GM21528 (cell line): ENCODE data around the gene RUSC2.
"Not testable (repeated sequence)": the region's sequence is repeated elsewhere in the genome, so short reads cannot be mapped to it uniquely, and the experiment has no call there.

Experiments
- ATAC-seq: cut with Tn5 transposase; IDR thresholded peaks from one replicate; pipeline ENCODE4 v1.9.1; 2021; ENCODE audit warnings: mild to moderate bottlenecking, moderate library complexity; ENCODE audit not compliant: unreplicated experiment, low FRiP score

Gene RUSC2

DNA sequence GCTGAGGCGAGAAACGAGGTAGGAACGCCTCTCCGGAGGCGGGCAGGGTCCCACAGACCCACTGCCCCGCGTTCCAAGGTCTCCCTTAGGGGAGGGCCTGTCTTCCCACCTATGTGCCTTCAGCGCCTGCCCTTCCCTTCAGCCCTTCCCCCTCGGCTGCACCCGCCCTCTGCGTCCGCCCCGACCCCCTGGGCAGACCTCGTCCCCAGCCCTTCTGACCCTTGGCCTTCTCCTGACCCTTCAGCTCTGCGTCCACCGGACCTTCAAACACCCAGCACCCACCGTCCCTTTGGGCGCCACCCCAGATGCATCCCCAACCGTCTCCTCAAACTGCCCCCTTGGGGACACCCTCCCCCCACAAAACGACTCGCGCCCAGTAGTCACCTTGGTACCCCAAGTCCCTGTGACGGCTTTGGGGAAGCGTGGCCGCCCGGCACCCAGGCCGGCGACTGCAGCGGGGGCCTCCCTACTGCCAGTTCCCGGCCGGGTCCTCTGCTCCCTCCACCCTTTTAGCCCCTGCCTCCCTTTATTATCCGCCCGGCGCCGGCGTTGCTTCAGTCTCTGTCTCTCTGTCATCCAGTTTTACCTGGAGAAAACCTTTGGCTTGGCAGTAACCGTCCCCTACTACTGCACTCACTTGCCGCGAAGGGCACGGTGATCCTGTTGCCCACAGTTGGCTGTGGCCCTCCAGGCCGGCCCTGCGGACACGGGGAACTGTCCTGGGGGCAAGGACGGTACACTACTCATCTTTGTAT, 421 bp downstream of the RUSC2 start:
- no peak for ATAC-seq

DNA sequence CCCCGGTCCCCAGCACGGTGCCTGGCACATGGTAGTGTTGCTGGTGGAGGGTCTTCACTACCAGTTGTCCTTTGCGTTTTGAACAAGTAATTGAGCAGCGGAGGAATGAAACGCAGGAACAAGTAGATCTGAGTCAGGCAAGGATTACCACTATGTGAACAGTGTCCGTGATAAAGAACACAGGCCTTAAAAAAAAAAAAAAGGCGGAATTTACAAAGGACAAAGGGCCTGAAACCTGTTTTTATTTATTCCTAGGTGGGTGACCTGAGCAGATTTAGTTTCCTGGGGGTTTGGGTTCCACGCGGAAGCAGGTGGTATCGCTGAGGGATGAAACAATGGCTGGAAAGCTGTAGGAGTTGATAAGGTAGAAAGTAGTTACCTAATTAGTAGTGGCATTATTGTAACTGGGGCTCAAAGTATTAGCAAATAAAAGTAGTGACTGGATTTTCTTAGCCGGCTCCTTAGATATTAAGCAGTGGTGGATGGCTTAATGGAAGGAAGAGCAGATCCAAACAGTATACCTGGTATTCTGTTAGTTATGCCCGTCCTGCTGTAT, 1.1 kb downstream of the RUSC2 start:
- ATAC-seq: no peak

DNA sequence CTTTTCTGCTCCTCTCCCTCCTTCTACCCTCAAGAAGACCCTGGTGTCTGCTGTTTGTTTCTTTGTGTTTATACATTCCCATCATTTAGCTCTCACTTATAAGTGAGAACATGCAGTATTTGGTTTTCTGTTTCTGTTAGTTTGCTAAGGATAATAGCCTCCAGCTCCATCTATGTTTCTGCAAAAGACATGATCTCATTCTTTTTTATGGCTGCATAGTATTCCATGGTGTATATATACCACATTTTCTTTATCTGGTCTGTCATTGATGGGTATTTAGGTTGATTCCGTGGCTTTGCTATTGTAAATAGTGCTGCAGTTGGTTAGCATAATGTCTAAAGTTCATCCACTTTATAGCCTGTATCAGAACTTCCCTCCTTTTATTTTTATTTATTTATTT, 3.2 kb downstream of the RUSC2 start:
- not testable (repeated sequence) for ATAC-seq

DNA sequence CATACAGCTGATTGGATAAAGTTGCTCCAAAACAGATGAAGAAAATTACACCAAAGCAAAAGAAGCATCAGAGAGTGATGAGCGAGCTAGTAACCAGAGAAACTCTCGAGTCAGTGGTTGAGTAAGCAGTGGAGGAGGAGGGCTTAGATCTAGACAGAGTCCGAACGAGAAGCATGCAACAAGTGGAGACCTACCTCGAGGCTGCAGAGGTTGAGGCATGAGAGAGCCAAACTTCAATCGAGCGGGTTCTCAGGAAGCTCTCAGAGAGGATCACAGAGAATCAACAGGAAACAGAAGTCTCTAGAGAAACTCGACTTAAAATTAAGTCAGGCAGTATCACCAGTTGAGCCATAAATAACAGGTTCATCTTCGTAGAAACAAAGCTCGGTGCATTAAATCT, 6.1 kb downstream of the RUSC2 start:
- no peak for ATAC-seq

DNA sequence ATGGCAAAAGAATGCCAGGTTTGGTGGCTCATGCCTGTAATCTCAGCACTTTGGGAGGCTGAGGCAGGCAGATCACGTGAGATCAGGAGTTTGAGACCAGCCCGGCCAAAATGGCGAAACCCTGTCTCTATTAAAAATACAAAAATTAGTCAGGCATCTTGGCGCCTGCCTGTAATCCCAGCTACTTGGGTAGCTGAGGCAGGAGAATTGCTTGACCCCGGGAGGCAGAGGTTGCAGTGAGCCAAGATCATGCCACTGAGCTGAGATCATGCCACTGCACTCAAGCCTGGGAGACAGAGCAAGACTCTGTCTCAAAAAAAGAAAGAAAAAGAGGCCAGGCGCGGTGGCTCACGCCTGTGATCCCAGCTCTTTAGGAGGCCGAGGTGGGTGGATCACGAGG, 8.3 kb downstream of the RUSC2 start:
- not testable (repeated sequence) for ATAC-seq

DNA sequence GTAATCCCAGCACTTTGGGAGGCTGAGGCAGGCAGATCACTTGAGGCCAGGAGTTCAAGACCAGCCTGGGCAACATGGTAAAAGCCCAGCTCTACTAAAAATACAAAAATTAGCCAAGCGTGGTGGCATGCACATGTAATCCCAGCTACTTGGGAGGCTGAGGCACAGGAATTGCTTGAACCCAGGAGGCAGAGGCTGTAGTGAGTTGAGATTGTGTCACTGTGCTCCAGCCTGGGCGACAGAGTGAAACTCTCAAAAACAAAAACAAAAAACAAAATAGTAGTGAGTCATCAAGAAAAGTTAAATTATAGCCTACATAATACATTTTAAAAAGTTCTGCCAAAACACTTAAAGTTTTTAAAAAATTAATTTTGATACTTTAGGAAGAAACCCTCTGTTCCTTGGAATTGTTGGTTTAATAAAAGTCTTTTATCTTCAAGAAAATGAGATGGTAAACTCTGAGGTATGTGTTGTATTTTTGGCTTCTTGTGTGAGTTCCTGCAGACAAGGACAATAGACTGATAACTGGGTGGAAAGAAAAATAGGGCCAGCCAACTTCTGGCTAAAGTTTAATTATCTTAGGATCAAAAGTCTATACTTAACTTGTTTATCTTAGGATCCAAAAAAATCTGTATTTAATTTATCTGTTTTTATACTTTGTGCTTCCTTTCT, 9.3 kb downstream of the RUSC2 start:
- ATAC-seq: no peak

DNA sequence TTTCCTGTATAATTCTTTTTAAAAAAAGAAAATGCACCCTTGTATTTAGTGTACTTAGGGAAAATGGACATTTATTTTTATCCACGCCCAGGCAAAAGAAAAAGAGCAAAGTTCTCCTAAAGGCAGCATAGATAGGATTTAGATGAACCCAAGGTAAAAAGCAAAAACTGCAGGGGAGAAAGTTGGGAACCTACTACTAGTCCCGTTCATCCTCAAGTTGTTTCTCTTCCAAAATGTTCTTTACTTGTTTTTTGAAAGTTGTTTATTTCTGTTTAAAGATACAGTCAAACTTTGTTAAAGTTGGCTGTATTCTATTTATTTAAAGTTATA, 9.8 kb downstream of the RUSC2 start:
- no peak for ATAC-seq

DNA sequence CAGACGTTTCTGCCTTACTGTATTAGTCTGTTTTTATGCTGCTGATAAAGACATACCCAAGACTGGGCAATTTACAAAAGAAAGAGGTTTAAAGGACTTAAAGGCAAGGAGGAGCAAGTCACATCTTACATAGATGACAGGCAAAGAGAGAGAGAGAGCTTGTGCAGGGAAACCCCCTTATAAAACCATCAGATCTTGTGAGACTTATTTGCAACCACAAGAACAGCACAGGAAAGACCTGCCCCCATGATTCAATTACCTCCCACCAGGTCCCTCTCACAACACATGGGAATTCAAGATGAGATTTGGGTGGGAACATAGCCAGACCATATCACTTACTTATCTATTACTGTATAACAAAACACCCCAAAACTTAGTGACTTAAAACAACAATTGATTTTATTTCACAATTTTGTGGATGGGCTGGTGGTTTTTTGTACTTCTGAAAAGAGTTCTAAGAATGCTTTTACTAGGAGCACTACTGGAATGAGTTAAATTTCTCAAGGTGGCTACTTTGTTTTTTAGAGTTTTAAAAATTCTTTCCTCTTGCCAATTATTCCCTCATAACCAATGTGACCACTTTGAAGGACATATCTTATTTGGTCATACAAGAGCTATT, 10.3 kb downstream of the RUSC2 start:
- ATAC-seq: no peak

DNA sequence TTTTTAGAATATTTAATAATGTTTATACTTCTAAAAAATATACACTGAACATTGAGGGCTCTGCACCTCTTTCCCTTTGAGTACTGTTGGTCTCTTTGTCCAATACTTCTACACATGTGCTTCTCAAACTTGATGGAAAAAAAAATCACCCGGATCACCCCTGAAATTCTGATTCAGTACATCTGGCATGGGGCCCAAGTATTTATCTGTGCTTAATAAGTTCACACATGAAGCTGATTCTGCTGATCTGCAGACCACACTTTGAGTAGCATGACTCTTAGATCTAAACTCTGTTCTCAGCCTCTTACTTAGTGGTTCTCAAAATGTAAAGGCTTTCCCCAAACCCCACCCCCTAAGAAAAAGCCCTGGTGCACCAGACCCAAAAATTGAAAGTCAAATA, 12.0 kb downstream of the RUSC2 start:
- no peak for ATAC-seq

DNA sequence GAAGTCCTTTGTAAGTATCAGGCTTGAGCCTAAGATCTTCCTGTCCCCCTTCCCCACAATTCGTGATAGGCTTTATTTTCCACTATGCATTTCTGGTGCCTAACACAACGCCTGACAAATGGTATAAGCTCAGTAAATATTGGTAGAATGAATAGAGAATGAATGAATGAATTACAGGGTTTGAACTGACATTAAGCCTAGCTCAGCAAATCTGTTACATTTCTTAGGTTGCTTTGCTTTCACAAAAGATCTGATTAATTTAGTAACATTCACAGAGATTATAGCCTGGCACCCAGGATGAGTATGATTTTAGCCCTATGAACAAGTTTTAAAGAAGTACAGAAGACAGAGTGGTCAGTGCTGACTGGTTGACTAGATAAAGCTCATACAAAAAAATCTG, 16.4 kb downstream of the RUSC2 start:
- ATAC-seq: no peak

DNA sequence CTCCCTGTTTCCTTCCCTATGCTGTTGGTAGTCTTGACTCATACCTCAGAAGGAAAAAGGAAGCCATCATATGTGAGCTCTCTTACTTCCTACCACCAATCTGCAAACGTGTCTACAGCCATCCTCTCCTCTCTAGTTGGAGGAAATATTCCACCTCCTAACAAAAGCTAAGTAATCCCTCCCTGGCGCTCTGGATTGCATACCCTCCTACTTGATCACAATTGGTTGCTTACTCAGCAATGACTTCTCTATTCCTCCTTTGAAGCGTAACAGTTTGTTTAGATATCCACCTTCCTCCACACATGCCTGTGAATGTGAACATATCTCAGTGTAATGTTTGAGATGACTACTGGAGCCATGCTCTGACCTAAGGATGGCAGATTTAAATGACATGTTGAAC, 18.2 kb downstream of the RUSC2 start:
- no peak for ATAC-seq

DNA sequence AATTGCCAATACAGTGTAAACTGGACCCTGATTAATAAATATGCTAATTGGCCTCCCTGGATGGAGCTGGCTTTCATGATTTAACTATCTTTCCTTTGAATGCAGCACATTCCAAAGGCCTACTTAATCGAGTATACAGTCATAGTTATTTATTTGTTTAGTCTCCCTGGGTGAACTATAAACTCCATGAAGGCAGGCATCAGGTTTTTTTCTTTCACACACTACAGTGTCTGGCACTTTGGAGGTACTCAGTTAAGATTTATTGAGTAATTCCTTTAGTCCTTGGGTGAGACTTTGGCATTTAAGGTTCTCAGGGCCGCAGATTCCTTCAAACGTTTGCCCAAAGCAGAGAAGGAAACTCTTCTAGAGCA, 20.5 kb downstream of the RUSC2 start:
- ATAC-seq: no peak

DNA sequence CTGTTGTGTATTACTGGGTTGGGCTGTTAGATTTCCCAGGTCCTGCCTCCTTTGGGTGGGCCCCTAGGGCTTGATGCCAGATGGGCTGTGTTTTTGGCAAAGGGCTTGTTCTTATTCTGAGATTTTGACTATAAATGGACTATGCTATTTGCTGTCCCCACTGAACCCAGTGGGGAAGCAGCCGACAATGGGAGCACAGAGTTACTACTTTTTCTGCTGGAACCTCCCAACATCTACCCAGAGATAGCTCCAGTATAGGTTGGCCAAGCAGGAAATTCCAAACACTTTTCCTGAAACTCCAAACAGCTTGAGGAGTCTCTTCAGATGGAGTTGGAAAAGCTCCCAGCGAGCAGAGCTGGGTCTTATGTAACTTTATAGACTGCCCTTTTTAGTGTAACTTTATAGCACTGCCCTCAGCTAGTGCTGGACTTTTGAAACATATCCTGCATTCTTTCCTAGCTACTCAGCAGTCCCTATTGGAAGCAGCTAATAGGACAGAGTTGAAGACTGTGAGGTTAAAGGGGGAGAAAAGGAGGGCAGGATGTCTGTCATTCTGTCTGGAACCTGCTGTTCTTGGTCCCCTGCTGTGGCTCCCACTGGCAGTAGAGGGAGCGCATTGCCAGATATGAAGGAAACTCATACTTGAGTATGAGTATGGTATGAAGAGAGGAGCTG, 21.0 kb downstream of the RUSC2 start:
- ATAC-seq: no peak

DNA sequence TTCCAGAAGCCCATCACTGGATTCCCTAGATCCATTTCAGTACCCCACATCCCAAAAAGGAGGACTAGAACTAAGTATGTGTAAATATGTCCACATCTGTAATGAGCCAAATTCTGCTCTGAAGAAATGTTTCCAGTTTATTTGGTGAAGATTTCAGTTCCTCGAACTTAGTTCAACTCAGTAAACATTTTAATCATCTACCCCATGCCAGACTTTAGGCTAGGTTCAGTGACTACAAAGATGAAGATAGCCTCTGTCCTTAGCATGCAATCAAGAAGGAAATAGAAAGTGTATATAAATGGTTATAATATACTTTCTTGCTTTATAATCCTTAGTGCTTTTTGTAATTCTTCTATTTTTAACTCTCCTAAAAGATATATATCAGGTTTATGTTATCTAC, 21.5 kb downstream of the RUSC2 start:
- no peak for ATAC-seq

DNA sequence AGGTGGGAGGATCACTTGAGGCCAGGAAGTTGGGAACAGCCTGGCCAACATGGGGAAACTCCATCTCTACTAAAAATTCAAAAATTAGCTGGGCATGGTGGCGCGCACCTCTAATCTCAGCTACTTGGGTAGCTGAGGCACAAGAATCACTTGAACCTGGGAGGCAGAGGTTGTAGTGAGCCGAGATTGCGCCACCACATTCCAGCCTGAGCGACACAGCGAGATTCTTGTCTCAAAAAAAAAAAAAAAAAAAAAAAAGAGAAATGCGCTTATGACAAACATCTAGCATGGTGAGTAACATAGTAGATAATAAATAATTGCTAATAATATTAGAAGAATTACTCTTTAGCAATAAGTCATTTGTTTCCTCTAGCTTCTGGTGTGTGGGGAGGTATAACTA, 25.9 kb downstream of the RUSC2 start:
- ATAC-seq: no peak

DNA sequence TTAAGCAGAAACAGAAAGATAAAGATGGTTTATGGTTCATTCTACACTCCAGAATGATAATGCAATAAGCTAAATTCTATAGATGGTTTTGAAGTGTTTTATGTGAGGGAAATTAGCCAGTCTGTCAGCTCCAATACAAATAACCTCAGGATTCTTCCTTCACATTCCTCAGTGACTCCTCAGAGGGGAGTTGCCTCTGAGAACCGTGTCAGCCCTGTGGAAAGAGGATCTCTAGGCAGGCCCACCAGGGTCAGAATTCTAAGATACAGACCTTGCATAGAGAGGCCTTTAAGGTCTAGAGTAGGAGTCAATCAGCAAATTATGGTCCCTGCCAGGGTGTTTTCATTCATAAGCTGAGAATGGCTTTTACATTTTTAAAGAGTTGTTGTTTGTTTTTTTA, 26.6 kb downstream of the RUSC2 start:
- no peak for ATAC-seq

DNA sequence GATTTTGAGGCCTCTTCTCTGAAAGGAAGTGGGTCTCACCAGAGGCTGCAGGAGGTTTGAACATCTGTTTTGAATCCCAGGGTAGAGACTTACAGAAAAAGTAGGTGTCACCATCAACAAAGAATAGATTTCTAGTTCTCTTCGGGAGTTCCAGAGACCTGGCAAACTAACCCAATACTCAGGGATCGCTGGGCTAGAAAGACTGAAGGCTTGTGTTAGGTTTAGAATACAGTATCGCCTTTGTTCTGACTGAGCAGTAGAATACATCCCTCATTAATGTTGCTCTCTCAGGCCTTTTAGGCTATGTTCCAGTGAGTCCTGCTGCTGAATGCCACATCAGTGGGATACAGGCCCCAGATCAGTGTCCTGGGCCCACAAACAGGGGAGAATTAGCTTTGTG, 27.2 kb downstream of the RUSC2 start:
- ATAC-seq: no peak

DNA sequence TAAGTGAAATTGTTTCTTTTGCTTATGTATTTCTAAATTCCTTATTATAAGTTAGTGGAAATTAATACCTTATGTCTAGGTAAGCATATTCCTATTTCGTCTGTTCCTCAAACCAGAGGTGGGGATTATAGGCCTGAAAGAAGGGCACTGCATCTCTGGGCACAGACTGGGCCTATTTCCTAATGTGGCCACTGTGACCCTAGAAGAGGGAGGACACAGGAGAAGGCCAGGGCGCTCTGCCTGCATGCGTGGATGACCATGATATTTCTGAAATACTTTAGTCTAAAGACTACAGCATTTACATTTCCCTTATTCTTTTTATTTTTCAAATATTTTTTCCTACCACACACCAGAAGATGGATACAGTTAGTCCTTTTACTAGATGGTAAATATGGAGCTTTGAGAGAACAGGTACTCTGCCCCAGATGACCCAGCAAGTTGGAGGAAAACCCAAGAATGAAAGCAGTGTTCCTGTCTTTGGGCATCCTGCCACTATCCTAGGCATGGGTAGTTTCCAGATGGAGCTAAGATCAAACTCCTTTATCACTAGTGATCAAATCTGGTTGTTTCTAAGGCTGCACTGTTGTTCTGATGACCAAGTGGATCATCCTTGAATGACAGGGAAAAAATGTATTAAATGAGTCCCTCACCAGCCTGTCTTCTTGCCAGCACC, 27.8 kb downstream of the RUSC2 start:
- ATAC-seq: no peak

DNA sequence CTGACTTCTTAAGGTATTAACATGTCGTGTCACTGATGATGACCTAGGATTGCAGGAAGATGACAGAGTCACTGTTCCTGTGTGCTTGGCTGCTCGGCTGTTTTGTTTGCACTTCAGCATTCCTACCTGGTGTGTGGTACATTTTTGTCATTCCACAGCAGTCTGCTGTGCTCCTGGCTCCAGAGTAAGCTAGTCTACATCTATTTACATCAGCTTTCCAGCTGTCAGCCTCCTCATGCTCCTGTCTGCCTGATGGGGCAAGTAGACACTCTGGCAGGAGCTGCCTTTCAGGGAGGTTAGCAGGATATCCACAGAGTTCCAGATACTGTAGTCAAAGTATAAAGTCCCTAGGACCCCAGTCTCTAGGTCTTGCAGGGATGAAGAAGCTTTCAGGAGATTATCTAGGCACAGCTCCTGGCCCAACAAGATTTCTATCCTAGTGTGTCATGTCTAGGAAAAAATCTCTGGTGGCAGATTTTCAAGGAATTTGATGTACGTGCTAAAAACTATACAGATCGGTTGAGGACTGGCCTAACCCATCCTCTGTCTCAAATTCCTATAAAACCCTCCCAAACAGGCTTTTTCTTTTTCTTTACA, 28.4 kb downstream of the RUSC2 start:
- ATAC-seq: no peak

DNA sequence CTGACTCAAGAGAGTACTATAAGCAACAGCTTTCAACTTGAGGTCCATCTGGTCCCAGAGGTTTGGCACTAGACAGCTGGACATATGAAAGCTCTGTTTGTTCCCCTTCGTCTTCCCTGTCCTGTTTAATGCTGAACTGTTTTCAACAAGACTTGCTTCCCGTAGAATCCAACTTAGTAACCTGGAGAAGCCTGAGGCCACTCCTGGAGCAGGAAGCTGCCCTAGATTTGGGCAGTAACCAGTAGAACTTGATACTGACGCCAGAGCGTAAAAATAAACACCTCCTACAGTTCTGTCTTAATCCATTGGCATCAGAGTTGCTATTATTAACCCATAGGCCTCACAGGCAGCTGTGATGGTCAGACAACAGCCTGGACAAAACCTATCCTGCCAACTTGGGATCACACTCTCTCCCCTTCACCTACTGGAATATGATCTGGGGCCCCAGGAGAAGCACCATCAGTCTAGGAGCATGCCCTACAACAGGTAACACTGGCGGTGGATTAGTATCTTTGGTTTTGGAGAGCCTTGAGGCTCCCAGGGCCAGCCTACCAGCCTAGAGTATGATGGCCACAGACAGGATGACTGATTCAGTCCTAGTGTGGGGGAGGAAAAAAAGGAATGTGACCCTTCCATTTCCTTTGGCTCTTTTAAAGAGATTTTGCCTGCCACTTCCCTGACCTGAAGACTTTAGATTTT, 29.2 kb downstream of the RUSC2 start:
- ATAC-seq: no peak
